KMS-11 (cell line): ENCODE results near the gene ENPP5.
A peak's percentile ranks its signal among the peaks of the same experiment; 100 is the strongest.

Experiments used
- H2AFZ ChIP-seq: fragments of 200-600 bp; sonication (generic); 2 replicates; pipeline ENCODE4 v1.6.1; 2016; ENCODE audit warnings: antibody characterized with exemption, mixed run types, low read depth
- H3K27ac ChIP-seq: fragments of 200-600 bp; sonication (generic); 2 replicates; pipeline ENCODE4 v1.6.1; 2016; ENCODE audit warnings: mild to moderate bottlenecking, mixed run types
- H3K27me3 ChIP-seq: fragments of 200-600 bp; sonication (generic); 2 replicates; pipeline ENCODE4 v1.6.1; 2017; ENCODE audit warnings: mild to moderate bottlenecking, low read depth, mixed run types, moderate library complexity; ENCODE audit not compliant: insufficient read depth
- H3K36me3 ChIP-seq: fragments of 200-600 bp; sonication (generic); 2 replicates; pipeline ENCODE4 v1.6.1; 2017; ENCODE audit warnings: mild to moderate bottlenecking, mixed run types; ENCODE audit not compliant: insufficient read depth
- H3K4me1 ChIP-seq: fragments of 200-600 bp; sonication (generic); 2 replicates; pipeline ENCODE4 v1.6.1; 2016; ENCODE audit warnings: mild to moderate bottlenecking, low read depth, mixed run types; ENCODE audit not compliant: poor library complexity, severe bottlenecking
- H3K4me2 ChIP-seq: fragments of 200-600 bp; sonication (generic); 2 replicates; pipeline ENCODE4 v1.7.0; 2016; ENCODE audit warnings: mild to moderate bottlenecking, mixed run types
- H3K4me3 ChIP-seq: fragments of 200-600 bp; sonication (generic); IDR thresholded peaks from 2 replicates; pipeline ENCODE4 v1.6.1; 2017; ENCODE audit warnings: low read depth, low read length, mixed read lengths; ENCODE audit not compliant: insufficient read depth
- H3K79me2 ChIP-seq: fragments of 200-600 bp; sonication (generic); 2 replicates; pipeline ENCODE4 v1.6.1; 2016; ENCODE audit warnings: low read depth, mixed run types; ENCODE audit not compliant: insufficient read depth
- H3K9ac ChIP-seq: fragments of 200-600 bp; sonication (generic); 2 replicates; pipeline ENCODE4 v1.6.1; 2016; ENCODE audit warnings: mild to moderate bottlenecking, mixed run types
- H4K20me1 ChIP-seq: fragments of 200-600 bp; sonication (generic); 2 replicates; pipeline ENCODE4 v1.6.1; 2016; ENCODE audit warnings: mild to moderate bottlenecking, mixed run types; ENCODE audit not compliant: insufficient read depth
- TF ChIP-seq, protein P1 (sequence below): fragments of 200-600 bp; sonication (generic); conservative IDR thresholded peaks from 2 replicates; pipeline ENCODE4 v1.6.1; 2017; ENCODE audit warnings: low read depth, mild to moderate bottlenecking, antibody characterized with exemption, low read length, moderate library complexity, mixed read lengths

The ENPP5 gene

DNA sequence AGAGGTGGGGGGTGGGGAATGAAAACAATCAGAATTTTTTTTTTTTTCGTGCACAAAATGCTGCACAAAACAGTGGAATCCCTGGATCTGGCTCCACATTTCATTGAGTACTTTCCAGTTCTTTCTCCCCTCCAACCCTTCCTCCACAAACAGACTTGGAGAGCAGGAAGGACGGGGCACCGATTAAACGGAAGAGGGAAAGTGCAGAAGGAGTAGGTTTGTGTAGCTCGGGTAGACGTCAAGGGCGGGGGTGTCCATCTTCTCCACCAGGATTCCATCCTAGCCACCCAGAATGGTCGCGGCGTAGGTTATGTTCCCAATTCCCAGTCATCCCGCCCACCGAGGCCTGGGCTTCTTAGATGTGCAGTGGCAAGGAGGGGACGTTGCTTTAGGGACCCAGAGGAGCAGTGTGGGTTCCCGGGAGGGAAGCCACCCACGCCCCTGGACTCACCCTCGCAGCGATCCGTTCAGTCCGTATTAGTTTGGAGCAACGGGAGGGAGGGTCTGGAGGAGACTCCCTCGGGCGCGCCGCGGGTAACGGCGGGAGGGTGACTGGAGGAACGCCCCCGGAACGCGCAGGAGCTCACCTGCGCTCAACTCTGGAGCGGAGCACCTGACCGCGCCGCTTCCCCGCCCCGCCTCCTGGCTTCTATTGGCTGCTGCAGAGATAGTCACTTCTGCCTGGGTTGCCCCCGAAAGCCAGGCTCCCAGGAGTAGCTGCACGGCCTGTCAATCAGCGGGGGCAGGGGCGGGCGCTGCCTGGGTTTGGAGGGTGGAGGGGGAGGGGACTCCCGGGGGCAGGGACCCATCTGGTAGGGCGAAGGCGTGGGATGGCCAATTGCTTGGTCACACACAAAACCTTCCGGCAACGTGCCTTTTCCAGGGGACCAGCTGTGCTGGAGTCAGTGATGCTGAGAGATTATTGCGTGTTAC lies at the start of gene ENPP5:
ENPP5 (minus strand) TSS at position 624 of the 933 bp plus-strand sequence. CDS start 2,718 bp downstream, outside the sequence.
- H2AFZ ChIP-seq, result peak within 1 kb of the TSS; percentile 56; the same call in 1 of the 2 replicates
- H3K27ac ChIP-seq, result no peak within 1 kb of the TSS

DNA sequence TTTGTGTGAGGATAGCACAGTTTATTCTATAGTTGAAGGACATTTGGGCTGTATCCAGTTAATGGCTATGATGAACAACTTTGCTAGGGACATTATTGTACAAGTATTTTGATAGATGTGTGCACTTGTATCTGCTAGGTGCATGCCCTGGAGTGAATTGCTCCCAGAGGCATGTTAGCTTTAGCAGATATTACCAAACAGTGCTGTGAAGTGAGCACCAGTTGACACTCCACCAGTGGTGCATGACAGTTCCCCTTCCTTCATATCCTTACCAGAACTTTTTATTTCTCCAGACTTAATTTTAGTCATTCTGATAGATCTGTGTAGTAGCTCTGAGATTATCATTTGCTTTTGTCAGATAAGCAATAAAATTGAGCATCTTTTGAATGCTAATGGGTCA lies 48.9 kb upstream of the ENPP5 start:
- H3K27me3 ChIP-seq, result no peaks in the 10 kb centered on the region
- 0 out of 2 replicates have a peak overlapping the region, but pooled peaks have one; percentile 8 for H2AFZ ChIP-seq
- H3K4me1 ChIP-seq, result no peaks in the 10 kb centered on the region
- H3K27ac ChIP-seq, result no peak overlapping the region
- H3K4me2 ChIP-seq, result no peak overlapping the region
- H3K4me3 ChIP-seq, result no peak overlapping the region
- no peaks in the 10 kb centered on the region for H3K79me2 ChIP-seq
- TF ChIP-seq, protein P1, sequence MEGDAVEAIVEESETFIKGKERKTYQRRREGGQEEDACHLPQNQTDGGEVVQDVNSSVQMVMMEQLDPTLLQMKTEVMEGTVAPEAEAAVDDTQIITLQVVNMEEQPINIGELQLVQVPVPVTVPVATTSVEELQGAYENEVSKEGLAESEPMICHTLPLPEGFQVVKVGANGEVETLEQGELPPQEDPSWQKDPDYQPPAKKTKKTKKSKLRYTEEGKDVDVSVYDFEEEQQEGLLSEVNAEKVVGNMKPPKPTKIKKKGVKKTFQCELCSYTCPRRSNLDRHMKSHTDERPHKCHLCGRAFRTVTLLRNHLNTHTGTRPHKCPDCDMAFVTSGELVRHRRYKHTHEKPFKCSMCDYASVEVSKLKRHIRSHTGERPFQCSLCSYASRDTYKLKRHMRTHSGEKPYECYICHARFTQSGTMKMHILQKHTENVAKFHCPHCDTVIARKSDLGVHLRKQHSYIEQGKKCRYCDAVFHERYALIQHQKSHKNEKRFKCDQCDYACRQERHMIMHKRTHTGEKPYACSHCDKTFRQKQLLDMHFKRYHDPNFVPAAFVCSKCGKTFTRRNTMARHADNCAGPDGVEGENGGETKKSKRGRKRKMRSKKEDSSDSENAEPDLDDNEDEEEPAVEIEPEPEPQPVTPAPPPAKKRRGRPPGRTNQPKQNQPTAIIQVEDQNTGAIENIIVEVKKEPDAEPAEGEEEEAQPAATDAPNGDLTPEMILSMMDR, result no peak
- H3K9ac ChIP-seq, result no peak overlapping the region
- H4K20me1 ChIP-seq, result no peaks in the 10 kb centered on the region
- no peaks in the 10 kb centered on the region for H3K36me3 ChIP-seq

More for the DNA sequence above, at the start of gene ENPP5:
- TF ChIP-seq, protein P1, result no peak
- Histone ChIP-seq H3K27me3 (no peaks in the 10 kb centered on the region; the same call in 1 of the 2 replicates), H3K9ac (no peak within 1 kb of the TSS), H3K79me2 (no peaks in the 10 kb centered on the region), H3K4me1 (peaks cover 16% of the 10 kb centered on the region), H3K36me3 (no peaks in the 10 kb centered on the region), H4K20me1 (no peaks in the 10 kb centered on the region), H3K4me3 (no peak within 1 kb of the TSS), H3K4me2 (peak within 1 kb of the TSS; percentile 40; the same call in 1 of the 2 replicates)

GRCh38 chr6:46218457-46218856 lies 47.7 kb upstream of the ENPP5 start:
- H3K27ac ChIP-seq, result no peak overlapping the region
- H3K4me2 ChIP-seq, result no peak overlapping the region

GRCh38 chr6:46217671-46218131 lies 46.9 kb upstream of the ENPP5 start:
- Histone ChIP-seq H3K4me2 (no peak overlapping the region), H4K20me1 (no peaks in the 10 kb centered on the region), H3K36me3 (no peaks in the 10 kb centered on the region), H3K9ac (no peak overlapping the region), H3K79me2 (no peaks in the 10 kb centered on the region), H2AFZ (no peak overlapping the region), H3K27ac (no peak overlapping the region), H3K4me1 (no peaks in the 10 kb centered on the region), H3K27me3 (no peaks in the 10 kb centered on the region), H3K4me3 (no peak overlapping the region)
- TF ChIP-seq, protein P1, result no peak

More at GRCh38 chr6:46218457-46218856, 47.7 kb upstream of the ENPP5 start:
- Histone ChIP-seq H3K36me3 (no peaks in the 10 kb centered on the region), H4K20me1 (no peaks in the 10 kb centered on the region), H3K9ac (no peak overlapping the region), H3K4me3 (no peak overlapping the region), H3K27me3 (no peaks in the 10 kb centered on the region), H3K79me2 (no peaks in the 10 kb centered on the region), H2AFZ (no peak overlapping the region), H3K4me1 (no peaks in the 10 kb centered on the region)
- TF ChIP-seq, protein P1, result no peak
